A549 (cell line): ENCODE results near the gene GIT1. TPM values are rescaled to one million over a fixed set of nuclear protein-coding genes. Genes with fewer than 3 reads are reported as not detected.

Experiments
- ATAC-seq, 2 experiments: fragments of 200-7000 bp in 1 of 2; fragments of >200 bp in 1 of 2; cut with Nextera tagmentation in 1 of 2; cut with Tn5 transposase in 1 of 2; 3 replicates each; pipeline versions ENCODE4 v1.8.0 to v1.9.1; 2018 to 2020; ENCODE audit warnings: mild to moderate bottlenecking in 1 of 2, moderate library complexity in 1 of 2
- CTCF ChIA-PET: fragments of 300-600 bp; sonication (Branson Sonifier 250); formaldehyde crosslinking; extraction: SDS; loops from one replicate; lab custom pipeline; 2021; ENCODE audit warnings: antibody characterized with exemption, inconsistent platforms; lab: Yijun Ruan, JAX
- POLR2A ChIA-PET: fragments of 350-600 bp; formaldehyde crosslinking; extraction: SDS; loops from one replicate; lab custom pipeline; 2021; ENCODE audit warnings: antibody characterized with exemption, inconsistent platforms; lab: Yijun Ruan, JAX
- DNase-seq, 2 experiments: peaks; one replicate each; pipeline versions ENCODE4 v3.0.0 to v3.0.0-alpha.2; 2011 to 2016; ENCODE audit warnings: low read depth in 1 of 2, low spot score in 1 of 2
- FAIRE-seq: peaks from 2 replicates; lab custom pipeline; 2011; peaks lifted over from hg19 to GRCh38; lab: Jason Lieb, UNC
- H3K27ac ChIP-seq, 2 experiments: fragments of >200 bp; sonication (Bioruptor Twin); formaldehyde crosslinking; 3 replicates each; pipeline ENCODE4 v1.5.1; 2016 to 2017
- H3K4me1 ChIP-seq: fragments of >200 bp; sonication (Bioruptor Twin); formaldehyde crosslinking; 3 replicates; pipeline ENCODE4 v1.6.1; 2016
- H3K4me2 ChIP-seq: fragments of >200 bp; sonication (Bioruptor Twin); formaldehyde crosslinking; 3 replicates; pipeline ENCODE4 v1.6.1; 2016
- H3K4me3 ChIP-seq: fragments of >200 bp; sonication (Bioruptor Twin); formaldehyde crosslinking; 3 replicates; pipeline ENCODE4 v1.5.1; 2016
- H3K9me3 ChIP-seq: fragments of >200 bp; sonication (Bioruptor Twin); formaldehyde crosslinking; 3 replicates; pipeline ENCODE4 v1.6.1; 2016
- ATOH8 ChIP-seq: fragments of 250-450 bp; sonication (Bioruptor Pico); IDR thresholded peaks from 2 replicates; pipeline ENCODE4 v1.5.0; 2020; ENCODE audit warnings: low read depth, mild to moderate bottlenecking, moderate library complexity
- BCL3 ChIP-seq: fragments of >200 bp; sonication (Bioruptor Twin); formaldehyde crosslinking; IDR thresholded peaks from 3 replicates; pipeline ENCODE4 v1.6.1; 2016
- BHLHE40 ChIP-seq: IDR thresholded peaks from 2 replicates; pipeline ENCODE4 v1.6.1; 2012; ENCODE audit warnings: low read depth, low read length, inconsistent platforms
- CBX8 ChIP-seq: fragments of 200-600 bp; sonication (generic); IDR thresholded peaks from 2 replicates; pipeline ENCODE4 v1.6.1; 2016
- EHMT2 ChIP-seq: fragments of 200-600 bp; sonication (generic); IDR thresholded peaks from 2 replicates; pipeline ENCODE4 v1.6.1; 2016; ENCODE audit warnings: antibody characterized with exemption, low read depth, mild to moderate bottlenecking, moderate library complexity
- ESRRA ChIP-seq: fragments of 150-350 bp; IDR thresholded peaks from 2 replicates; pipeline ENCODE4 v1.6.1; 2014; ENCODE audit warnings: mild to moderate bottlenecking, low read length, borderline replicate concordance
- FOSL2 ChIP-seq, 2 experiments: fragments of 450-650 bp in 1 of 2; fragments of >200 bp in 1 of 2; sonication (Bioruptor Twin) in 1 of 2; formaldehyde crosslinking; IDR thresholded peaks; 2 replicates each; pipeline versions ENCODE4 v1.5.0 to v1.6.1; 2016 to 2020; ENCODE audit warnings: mild to moderate bottlenecking in 1 of 2, moderate library complexity in 1 of 2
- FOXS1 ChIP-seq: fragments of 250-450 bp; sonication (Bioruptor Pico); IDR thresholded peaks from 2 replicates; pipeline ENCODE4 v1.5.0; 2020; ENCODE audit warnings: mild to moderate bottlenecking, moderate library complexity
- GATA3 ChIP-seq: IDR thresholded peaks from 2 replicates; pipeline ENCODE4 v1.6.1; 2012; ENCODE audit warnings: borderline replicate concordance
- HDAC2 ChIP-seq: fragments of 200-600 bp; sonication (generic); IDR thresholded peaks from 2 replicates; pipeline ENCODE4 v1.6.1; 2016
- HEYL ChIP-seq: fragments of 250-450 bp; sonication (Bioruptor Pico); IDR thresholded peaks from 2 replicates; pipeline ENCODE4 v1.8.0; 2021; ENCODE audit warnings: mild to moderate bottlenecking, moderate library complexity
- HOXA7 ChIP-seq: fragments of 250-450 bp; sonication (Bioruptor Pico); IDR thresholded peaks from 2 replicates; pipeline ENCODE4 v1.5.0; 2020; ENCODE audit warnings: mild to moderate bottlenecking, moderate library complexity
- HOXB13 ChIP-seq: fragments of 250-450 bp; sonication (Bioruptor Pico); IDR thresholded peaks from 2 replicates; pipeline ENCODE4 v1.5.0; 2020; ENCODE audit warnings: low read depth, mild to moderate bottlenecking, moderate library complexity
- JUN ChIP-seq, 2 experiments: fragments of >200 bp; sonication (Bioruptor Twin); formaldehyde crosslinking; IDR thresholded peaks; 2 replicates in 1 of 2; 3 replicates in 1 of 2; pipeline ENCODE4 v1.6.1; 2016 to 2017
- KDM1A ChIP-seq: fragments of 200-600 bp; sonication (generic); IDR thresholded peaks from 2 replicates; pipeline ENCODE4 v1.6.1; 2016; ENCODE audit warnings: low read depth, mild to moderate bottlenecking
- MAX ChIP-seq: IDR thresholded peaks from 2 replicates; pipeline ENCODE4 v1.6.1; 2012
- MAZ ChIP-seq: fragments of 150-350 bp; IDR thresholded peaks from 2 replicates; pipeline ENCODE4 v1.6.1; 2014; ENCODE audit warnings: antibody characterized with exemption, low read depth, low read length, borderline replicate concordance
- MYC ChIP-seq: IDR thresholded peaks from 2 replicates; pipeline ENCODE4 v1.6.1; 2012; ENCODE audit warnings: mild to moderate bottlenecking, inconsistent platforms, low read length, improper control_type of control experiment, borderline replicate concordance
- NFE2L2 ChIP-seq: fragments of 150-350 bp; conservative IDR thresholded peaks from 2 replicates; pipeline ENCODE4 v1.6.1; 2014; ENCODE audit warnings: low read length
- NR3C1 ChIP-seq: fragments of >200 bp; sonication (Bioruptor Twin); formaldehyde crosslinking; IDR thresholded peaks from 3 replicates; pipeline ENCODE4 v1.6.1; 2017
- PBX3 ChIP-seq: IDR thresholded peaks from 2 replicates; pipeline ENCODE4 v1.6.1; 2012
- POLR2A ChIP-seq: IDR thresholded peaks from 2 replicates; pipeline ENCODE4 v1.6.1; 2012; ENCODE audit warnings: mild to moderate bottlenecking, low read length
- RAD21 ChIP-seq, 2 experiments: fragments of >200 bp in 1 of 2; sonication (Bioruptor Twin) in 1 of 2; formaldehyde crosslinking in 1 of 2; IDR thresholded peaks in 1 of 2; conservative IDR thresholded peaks in 1 of 2; 2 replicates in 1 of 2; 3 replicates in 1 of 2; pipeline ENCODE4 v1.6.1; 2012 to 2018; ENCODE audit warnings: inconsistent platforms in 1 of 2
- RARB ChIP-seq: fragments of 250-450 bp; sonication (Bioruptor Pico); IDR thresholded peaks from 2 replicates; pipeline ENCODE4 v1.8.0; 2021; ENCODE audit warnings: mild to moderate bottlenecking, moderate library complexity
- SMC3 ChIP-seq: fragments of >200 bp; sonication (Bioruptor Twin); formaldehyde crosslinking; IDR thresholded peaks from 3 replicates; pipeline ENCODE4 v1.6.1; 2018; ENCODE audit warnings: inconsistent platforms
- ZC3H11A ChIP-seq: fragments of 450-650 bp; IDR thresholded peaks from 2 replicates; pipeline ENCODE4 v1.6.1; 2014; ENCODE audit warnings: antibody characterized with exemption, mild to moderate bottlenecking
- ZNF302 ChIP-seq: fragments of 250-450 bp; sonication (Bioruptor Pico); IDR thresholded peaks from 2 replicates; pipeline ENCODE4 v1.9.0; 2021; ENCODE audit warnings: inconsistent platforms, mild to moderate bottlenecking, moderate library complexity
- WGBS: methylation state at CpG from one replicate; pipeline ENCODE4 v1.1.6; 2017; ENCODE audit errors: missing lambda C conversion rate; 5-methylcytosine and 5-hydroxymethylcytosine counted together
- polyA plus RNA-seq, 4 experiments: library from polyadenylated mRNA; depleted of rRNA in 3 of 4; stranded (reverse); fragments of >200 nt; fragmentation: RNase III in 1 of 4; extraction: RNeasy Plus Mini Kit Qiagen cat#74134 plus additional on column Dnase treatment in 1 of 4; gene quantifications; 2 replicates in 3 of 4; 3 replicates in 1 of 4; pipeline ENCODE4 v1.2.3, GENCODE V29; 2011 to 2017
- TF ChIP-seq, protein P1 (sequence below): fragments of 250-450 bp; sonication (Bioruptor Pico); IDR thresholded peaks from 2 replicates; pipeline ENCODE4 v1.5.0; 2021; ENCODE audit warnings: mild to moderate bottlenecking, moderate library complexity, borderline replicate concordance
- TF ChIP-seq, protein P2 (sequence below): fragments of 450-650 bp; IDR thresholded peaks from 2 replicates; pipeline ENCODE4 v1.6.1; 2014; ENCODE audit warnings: antibody characterized with exemption
- TF ChIP-seq, protein P3 (sequence below): fragments of 200-600 bp; sonication (generic); IDR thresholded peaks from 2 replicates; pipeline ENCODE4 v1.6.1; 2016; ENCODE audit warnings: antibody characterized with exemption, mild to moderate bottlenecking, moderate library complexity

The GIT1 gene
- polyA plus RNA-seq, 2 of the 4 experiments (the other 2 are of a cell fraction): 47.8 to 53.0 TPM

DNA sequence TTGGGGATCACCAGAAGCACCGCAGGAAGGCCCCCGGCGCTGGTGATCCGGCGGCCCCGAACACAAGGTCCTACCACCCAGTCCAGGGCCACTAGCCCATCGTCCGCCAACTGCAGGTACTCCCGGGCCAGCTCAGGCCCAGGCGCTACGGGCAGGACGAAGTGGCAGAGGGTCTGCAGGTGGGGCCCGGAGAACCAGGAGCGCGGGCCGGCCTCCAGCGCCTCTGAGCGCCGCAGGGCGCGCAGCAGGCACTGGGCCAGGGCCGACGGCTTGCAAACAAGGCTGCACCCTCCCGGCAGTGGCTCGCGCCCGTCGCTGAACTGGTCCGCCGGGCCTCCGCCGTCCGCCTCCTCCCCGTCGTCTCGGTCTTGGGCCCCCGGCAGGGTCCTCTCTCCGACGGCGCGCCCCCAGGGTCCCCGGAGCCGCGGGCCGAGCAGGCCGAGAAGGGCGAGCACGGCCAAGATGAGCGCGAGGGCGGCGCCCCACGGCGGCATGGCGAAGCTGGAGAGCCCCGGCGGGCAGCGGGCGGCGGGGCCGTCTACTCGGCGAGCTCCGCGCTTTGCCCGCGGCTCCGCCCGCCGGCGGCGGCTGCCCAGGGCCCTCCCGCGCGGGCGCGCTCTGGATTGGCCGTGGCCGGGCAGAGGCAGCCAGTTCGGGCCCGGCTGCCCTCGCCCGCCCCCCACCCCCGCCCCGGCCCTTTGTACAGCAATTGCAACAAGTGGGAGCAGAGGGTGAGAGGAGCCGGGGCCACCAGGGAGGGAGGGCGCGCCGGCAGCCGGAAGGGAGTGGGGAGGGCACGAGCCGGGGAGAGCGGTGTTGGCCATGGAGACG is 22.8 kb downstream of the GIT1 start, which contains the start of gene ABHD15:
Gene ABHD15, minus strand, starts transcription at position 565 of the 831 bp plus-strand sequence. Its CDS starts 71 bp downstream, at position 494.
- ChIA-PET POLR2A (interaction anchor here (0.6 to 4.0 kb wide), 10 partner anchors 9 to 362 kb away, joined by 3 to 21 read pairs (median 4); partner anchors contain the start of gene ANKRD13B), CTCF (interaction anchor here (0.6 to 24.0 kb wide), 24 partner anchors 8 to 453 kb away, joined by 3 to 474 read pairs (median 5); partner anchors contain the start of genes ANKRD13B and CORO6)
- peak; percentile 75 to 84 for DNase-seq
- peak within 1 kb of the TSS; percentile 83 for H3K4me2 ChIP-seq
- FAIRE-seq: no peak
- ATAC-seq: peak; percentile 45 to 57
- H3K4me1 ChIP-seq: peaks cover 20% of the 10 kb centered on the region
- peak within 1 kb of the TSS; percentile 92 to 94 for H3K27ac ChIP-seq
- WGBS: under 1% methylated on average over 34 of the region's 94 CpGs
- no peaks in the 10 kb centered on the region for H3K9me3 ChIP-seq
- peak within 1 kb of the TSS; percentile 62 for H3K4me3 ChIP-seq
- TF ChIP-seq POLR2A (peak; percentile 59), PBX3 (no peak), HOXA7 (CRISPR knock-in tag) (no peak), NFE2L2 (no peak), ESRRA (no peak), FOSL2 (IDR thresholded peaks at IDR 0.05) (no peak), FOSL2 (CRISPR knock-in tag; IDR thresholded peaks at IDR 0.05) (no peak), NR3C1 (no peak), RARB (no peak), KDM1A (0 out of 2 replicates have a peak, but pooled peaks have one; percentile 48), GATA3 (no peak), BCL3 (0 out of 3 replicates have a peak, but pooled peaks have one; percentile 55), MAX (peak; percentile 9), ZC3H11A (no peak), MAZ (no peak), EHMT2 (no peak), BHLHE40 (no peak), ZNF302 (CRISPR knock-in tag) (no peak), FOXS1 (CRISPR knock-in tag) (no peak), MYC (0 out of 2 replicates have a peak, but pooled peaks have one; percentile 5), ATOH8 (CRISPR knock-in tag) (no peak), SMC3 (no peak), HEYL (CRISPR knock-in tag) (no peak), RAD21 (conservative IDR thresholded peaks at IDR 0.05 in 1 of 2, IDR thresholded peaks at IDR 0.05 in 1 of 2) (no peak), HDAC2 (no peak), CBX8 (no peak), HOXB13 (CRISPR knock-in tag) (no peak), JUN (IDR thresholded peaks at IDR 0.05) (peak in 1 of 2 experiments; percentile 65; a peak in 2 of 5 replicates)
- TF ChIP-seq, protein P1, sequence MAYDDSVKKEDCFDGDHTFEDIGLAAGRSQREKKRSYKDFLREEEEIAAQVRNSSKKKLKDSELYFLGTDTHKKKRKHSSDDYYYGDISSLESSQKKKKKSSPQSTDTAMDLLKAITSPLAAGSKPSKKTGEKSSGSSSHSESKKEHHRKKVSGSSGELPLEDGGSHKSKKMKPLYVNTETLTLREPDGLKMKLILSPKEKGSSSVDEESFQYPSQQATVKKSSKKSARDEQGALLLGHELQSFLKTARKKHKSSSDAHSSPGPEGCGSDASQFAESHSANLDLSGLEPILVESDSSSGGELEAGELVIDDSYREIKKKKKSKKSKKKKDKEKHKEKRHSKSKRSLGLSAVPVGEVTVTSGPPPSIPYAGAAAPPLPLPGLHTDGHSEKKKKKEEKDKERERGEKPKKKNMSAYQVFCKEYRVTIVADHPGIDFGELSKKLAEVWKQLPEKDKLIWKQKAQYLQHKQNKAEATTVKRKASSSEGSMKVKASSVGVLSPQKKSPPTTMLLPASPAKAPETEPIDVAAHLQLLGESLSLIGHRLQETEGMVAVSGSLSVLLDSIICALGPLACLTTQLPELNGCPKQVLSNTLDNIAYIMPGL: no peak
- TF ChIP-seq, protein P2, sequence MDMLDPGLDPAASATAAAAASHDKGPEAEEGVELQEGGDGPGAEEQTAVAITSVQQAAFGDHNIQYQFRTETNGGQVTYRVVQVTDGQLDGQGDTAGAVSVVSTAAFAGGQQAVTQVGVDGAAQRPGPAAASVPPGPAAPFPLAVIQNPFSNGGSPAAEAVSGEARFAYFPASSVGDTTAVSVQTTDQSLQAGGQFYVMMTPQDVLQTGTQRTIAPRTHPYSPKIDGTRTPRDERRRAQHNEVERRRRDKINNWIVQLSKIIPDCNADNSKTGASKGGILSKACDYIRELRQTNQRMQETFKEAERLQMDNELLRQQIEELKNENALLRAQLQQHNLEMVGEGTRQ: no peak
- TF ChIP-seq, protein P3, sequence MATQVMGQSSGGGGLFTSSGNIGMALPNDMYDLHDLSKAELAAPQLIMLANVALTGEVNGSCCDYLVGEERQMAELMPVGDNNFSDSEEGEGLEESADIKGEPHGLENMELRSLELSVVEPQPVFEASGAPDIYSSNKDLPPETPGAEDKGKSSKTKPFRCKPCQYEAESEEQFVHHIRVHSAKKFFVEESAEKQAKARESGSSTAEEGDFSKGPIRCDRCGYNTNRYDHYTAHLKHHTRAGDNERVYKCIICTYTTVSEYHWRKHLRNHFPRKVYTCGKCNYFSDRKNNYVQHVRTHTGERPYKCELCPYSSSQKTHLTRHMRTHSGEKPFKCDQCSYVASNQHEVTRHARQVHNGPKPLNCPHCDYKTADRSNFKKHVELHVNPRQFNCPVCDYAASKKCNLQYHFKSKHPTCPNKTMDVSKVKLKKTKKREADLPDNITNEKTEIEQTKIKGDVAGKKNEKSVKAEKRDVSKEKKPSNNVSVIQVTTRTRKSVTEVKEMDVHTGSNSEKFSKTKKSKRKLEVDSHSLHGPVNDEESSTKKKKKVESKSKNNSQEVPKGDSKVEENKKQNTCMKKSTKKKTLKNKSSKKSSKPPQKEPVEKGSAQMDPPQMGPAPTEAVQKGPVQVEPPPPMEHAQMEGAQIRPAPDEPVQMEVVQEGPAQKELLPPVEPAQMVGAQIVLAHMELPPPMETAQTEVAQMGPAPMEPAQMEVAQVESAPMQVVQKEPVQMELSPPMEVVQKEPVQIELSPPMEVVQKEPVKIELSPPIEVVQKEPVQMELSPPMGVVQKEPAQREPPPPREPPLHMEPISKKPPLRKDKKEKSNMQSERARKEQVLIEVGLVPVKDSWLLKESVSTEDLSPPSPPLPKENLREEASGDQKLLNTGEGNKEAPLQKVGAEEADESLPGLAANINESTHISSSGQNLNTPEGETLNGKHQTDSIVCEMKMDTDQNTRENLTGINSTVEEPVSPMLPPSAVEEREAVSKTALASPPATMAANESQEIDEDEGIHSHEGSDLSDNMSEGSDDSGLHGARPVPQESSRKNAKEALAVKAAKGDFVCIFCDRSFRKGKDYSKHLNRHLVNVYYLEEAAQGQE: no peak
